Kasumi-1 (cell line): ENCODE measurements around the gene GNPTAB.
A peak's percentile ranks its signal among the peaks of the same experiment; 100 is the strongest.
"Not testable (repeated sequence)": the region's sequence is repeated elsewhere in the genome, so short reads cannot be mapped to it uniquely, and the experiment has no call there.

ENCODE experiments used
- DNase-seq, 2 experiments: peaks; one replicate each; lab custom pipeline; 2025; lab: John Stamatoyannopoulos, UW

The GNPTAB gene

DNA sequence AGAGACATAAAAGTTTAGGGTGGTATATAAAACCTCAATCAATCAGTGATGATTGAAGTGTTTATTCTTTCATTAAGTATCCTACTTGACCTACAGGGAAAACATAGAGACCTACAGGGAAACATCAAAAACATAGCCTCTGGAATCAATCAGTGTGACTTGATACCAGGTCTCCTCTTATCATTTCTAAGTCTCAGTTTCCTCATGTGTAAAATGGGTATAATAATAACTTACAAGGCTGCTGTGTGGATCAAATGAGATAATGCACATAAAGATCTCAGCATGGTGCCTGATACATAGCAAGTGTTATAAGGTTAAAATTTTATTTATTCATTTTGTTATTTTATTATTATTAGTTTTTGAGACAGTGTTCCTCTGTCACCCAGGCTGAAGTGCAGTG, 22.2 kb upstream of the GNPTAB start:
- no peak for DNase-seq

DNA sequence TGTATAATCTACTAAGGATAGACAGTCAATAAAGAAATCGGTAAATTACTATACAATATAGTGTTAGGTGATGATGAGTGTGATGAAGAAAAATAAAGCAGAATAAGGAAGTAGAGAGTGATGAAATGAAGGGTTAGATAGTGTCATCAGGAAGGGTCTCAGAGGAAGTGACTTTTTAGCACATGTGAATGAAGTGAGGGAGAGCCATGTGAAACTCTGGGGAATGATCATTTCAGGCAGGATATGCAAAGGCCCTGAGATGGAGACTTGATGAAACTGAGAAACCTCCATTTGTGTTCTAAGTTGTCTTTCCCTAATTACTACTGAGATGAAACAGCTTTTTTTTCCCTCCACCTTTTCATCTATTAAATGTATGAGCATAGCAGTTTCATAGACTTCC, 19.4 kb upstream of the GNPTAB start:
- peak; percentile 41 to 45 for DNase-seq

- DNase-seq, result no peak
These were observed 16.6 kb upstream of the GNPTAB start for GRCh38 chr12:101847325-101847724.

DNA sequence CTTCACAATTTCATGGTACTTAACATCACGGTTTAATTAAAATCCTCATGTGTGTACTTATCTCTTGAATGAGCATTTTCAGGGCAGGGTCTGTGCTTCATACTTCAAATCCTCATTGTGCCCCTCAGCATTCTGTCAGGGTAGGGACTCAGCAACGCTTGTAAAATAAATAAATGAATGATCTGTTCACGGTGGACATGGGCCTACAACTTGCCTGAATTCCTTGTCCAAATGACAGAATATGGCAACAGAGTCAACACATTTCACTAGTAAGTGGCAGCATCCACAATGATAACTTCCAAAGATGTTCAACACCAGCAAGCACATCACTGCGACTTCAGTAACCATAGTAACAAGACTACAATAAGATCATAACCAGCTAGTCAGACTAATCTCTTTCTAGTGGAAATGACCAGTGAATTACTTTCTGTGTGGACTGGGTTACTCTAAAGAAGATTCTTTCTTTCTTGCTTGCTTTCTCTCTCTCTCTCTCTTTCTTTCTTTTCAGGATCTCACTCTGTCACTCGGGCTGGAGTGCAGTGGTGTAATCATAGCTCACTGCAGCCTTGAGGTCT, 14.5 kb upstream of the GNPTAB start:
- DNase-seq, result no peak

DNA sequence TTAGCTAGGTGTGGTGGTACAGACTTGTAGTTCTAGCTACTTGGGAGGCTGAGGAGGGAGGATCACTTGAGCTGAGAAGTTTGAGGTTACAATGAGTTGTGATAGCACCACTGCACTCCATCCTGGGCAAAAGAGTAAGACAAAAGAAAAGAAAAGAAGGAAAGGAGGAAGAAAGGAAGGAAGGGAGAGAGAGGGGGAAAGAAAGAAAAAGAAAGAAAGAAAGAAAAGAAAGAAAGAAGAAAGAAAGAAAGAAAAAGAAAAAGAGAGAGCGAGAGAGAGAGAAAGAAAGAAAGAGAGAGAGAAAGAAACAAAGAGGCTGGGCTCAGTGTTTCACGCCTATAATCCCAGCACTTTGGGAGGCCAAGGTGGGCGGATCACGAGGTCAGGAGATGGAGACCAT, 10.3 kb upstream of the GNPTAB start:
- DNase-seq, result no peak

DNA sequence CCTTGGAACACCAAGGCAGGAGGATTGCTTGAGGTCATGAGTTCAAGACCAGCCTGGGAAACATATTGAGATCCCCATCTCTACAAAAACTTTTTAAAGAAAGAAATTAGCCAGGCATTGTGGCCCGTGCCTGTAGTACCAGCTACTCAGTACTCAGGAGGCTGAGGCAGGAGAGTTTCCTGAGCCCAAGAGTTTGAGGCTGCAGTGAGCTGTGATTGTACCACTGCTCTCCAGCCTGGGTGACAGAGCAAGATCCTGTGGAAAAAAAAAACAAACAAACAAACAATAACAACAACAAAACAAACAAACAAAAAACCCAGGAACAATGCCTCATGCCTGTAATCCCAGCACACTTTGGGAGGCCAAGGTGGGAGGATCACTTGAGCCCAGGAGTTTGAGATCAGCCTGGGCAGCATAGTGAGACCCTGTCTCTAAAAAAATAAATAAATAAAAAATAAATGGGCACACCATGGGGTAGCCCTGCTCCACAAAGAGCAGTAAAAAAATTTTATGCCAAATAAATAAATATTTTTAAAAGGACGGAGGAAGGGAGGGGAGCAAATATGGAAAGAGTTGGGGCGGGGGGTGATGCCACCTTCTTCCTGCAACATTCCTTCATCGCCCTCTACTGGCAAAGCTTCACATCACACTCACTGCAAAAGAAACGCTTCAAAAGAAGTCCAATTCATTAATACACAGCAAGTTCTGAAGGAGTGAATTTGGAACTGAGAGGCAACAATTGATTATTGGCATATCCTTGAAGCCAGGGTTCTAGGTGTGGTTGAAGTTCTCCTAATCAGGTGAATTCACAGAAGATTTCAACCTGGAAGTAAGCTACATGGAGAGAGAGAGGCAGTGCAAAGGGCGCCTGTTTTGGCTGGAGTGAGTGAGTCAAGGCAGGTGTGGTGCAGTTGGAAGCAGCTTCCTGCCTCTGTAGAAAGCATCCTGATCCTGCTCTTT, 8.8 kb upstream of the GNPTAB start:
- DNase-seq, result peak; percentile 71 to 74

DNA sequence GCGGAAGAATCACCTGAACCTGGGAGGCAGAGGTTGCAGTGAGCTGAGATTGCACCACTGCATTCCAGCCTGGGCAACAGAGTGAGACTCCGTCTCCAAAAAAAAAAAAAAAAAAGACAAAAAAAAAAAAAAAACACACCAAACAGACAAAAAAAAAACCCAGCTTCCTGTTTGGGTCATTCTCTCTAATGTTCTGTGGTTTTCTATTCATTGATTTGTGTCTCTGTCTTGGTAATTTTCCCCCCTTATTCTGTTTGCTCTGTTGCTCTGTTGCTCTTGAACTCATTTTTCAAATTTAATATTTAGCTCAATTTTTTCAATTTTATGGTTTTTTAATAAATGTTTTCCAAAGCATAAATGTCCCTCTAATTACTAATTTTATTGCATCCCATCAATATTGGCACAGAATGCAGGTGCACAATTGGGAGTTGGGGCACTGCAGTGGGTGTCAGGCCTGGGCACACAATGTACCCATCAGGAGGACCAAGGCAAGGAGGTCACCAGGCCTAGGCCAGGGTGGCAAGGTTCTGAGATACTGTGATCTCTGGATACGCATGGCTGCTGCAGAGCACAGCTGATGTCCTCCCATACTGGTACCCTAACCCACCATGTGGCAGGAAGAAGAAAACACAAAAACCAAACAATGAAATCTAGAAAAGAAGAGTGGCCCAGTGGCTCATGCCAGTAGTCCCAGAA, 8.0 kb upstream of the GNPTAB start:
- DNase-seq, result peak in 1 of 2 experiments; percentile 8

DNA sequence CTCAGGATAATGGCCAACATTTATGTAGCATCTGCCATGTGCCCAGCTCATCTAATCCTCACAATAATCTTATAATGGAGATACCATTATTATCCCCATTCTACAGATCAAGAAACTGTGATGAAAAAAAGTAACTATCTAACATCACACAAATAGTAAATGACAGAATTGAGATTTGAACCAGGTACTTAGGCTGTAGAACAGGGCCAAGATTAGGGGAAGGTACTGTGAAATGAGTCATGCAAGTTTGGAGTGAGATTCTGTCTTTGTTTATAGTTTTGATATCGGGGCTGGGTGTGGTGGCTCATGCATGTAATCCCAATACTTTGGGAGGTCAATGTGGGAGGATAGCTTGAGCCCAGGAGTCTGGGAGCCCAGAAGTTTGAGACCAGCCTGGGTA, 1.3 kb upstream of the GNPTAB start:
- DNase-seq, result no peak

DNA sequence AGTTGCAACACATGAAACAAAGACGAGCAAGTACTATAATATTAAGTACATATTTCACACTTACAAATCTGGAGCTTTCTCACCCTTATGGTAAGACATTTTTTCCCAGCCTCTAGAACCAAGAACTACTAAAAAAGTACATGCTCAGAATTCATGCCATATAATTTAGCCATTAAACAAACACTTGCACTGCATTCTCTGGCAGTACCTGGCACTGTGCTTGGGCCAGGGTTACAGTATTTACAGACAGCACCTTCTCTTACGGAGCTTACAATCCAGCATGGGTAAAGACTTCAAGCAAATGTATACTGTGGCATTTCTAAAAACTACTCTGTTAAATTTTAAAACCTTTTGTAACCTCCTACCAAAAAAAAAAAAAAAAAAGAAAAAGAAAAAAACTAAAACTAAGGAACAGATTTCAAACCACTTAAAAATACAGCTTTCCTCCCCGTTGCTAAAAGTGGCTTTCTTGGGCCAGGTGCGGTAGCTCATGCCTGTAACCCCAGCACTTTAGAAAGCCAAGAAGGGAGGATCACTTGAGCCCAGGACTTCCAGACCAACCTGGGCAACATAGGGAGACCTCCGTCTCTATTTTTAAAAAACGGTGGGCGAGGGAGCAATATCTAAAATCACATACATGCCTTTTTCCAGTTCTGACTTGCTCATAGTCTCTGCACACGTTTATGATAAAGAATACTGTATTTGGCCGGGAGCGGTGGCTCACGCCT, 956 bp downstream of the GNPTAB start:
- DNase-seq, result peak; percentile 41 to 56

DNA sequence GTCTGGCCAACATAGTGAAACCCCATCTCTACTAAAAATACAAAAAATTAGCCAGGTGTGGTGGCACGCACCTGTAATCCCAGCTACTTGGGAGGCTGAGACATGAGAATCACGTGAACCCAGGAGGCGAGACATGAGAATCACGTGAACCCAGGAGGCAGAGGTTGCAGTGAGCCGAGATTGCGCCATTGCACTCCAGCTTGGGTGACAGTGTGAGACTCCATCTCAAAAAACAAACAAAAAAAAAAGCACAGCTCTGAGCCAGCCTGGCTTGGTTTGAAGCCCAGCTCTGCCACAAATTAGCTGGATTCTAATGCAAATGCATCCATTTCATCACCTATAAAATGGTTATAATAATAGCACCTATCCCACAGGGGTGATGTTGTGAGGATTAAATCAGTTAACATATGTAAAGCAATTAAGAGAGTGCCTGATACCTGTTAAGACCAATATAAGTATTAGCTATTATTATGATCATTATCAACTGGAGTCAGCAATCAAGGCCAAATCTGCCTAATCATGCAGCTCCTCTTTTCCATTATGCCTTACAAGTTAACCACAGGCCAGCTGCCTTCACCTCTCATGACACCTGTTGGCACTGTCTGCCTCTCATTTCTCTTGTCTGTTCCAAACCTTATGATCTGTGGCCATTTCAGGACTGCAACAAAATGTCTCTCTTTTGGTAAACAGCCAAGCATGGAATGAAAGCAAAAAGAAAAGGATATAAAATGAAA, 2.1 kb downstream of the GNPTAB start:
- DNase-seq, result no peak

DNA sequence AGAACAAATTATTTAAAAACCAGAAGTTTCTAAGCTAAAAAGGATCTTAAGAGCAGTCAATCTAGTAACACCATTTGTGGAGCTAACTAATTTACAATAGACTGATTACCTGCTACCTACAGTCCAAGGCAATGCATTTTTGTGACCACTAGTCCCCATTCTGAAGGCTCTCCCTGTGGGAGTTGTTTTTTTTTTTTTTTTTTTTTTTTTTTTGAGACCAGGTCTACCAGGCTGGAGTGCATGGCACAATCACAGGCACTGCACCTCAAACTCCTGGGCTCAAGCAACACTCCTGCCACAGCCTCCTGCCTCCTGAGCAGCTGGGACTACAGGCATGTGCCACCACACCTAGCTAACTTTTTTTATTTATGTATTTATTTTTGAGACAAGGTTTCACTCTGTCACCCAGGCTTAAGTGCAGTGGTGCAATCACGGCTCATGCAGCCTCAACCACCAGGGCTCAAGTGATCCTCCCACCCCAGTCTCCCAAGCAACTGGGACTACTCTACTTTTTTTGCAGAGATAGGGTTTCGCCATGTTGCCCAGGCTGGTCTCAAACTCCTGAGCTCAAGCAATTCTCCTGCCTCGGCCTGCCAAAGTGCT, 3.9 kb downstream of the GNPTAB start:
- DNase-seq, result peak; percentile 24 to 27

GRCh38 chr12:101824831-101825230, 5.9 kb downstream of the GNPTAB start:
- no peak for DNase-seq

DNA sequence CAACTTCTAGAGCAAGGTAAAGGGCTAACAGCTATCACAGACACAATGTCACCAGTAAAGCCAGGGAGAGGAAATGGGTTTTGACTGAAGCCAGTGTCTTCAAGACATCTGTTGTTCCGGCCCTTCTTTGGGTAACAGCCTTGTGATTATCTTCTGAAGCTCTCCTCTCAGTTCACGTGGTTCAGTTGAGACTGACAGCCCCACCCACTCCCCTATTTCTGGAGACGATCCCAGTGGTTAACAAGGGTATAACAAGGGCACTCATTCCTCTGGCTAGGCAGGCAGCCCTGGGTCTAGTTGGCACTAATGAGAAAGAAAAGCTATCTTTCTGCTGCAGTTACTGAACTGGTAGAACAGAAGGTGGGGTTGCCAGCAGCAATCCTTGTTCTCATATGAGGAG, 6.9 kb downstream of the GNPTAB start:
- DNase-seq, result peak; percentile 99

DNA sequence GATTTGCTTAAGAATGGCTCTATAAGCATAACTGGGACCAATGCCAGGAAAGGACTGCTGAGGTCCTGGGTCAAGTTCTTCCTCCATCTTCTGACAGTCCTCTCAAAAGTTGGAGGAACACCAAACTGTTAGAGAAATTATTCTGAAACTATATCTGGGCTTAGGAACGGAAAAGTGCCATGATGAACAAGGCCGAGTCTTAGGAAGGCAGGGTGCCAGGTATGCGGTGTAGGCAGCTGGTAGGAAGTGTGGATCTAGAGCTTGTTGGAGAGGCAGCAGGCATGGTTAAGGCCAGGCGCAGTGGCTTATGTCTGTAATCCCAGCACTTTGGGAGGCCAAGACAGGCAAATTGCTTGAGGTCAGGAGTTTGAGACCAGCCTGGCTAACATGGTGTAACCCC, 7.7 kb downstream of the GNPTAB start:
- no peak for DNase-seq

DNA sequence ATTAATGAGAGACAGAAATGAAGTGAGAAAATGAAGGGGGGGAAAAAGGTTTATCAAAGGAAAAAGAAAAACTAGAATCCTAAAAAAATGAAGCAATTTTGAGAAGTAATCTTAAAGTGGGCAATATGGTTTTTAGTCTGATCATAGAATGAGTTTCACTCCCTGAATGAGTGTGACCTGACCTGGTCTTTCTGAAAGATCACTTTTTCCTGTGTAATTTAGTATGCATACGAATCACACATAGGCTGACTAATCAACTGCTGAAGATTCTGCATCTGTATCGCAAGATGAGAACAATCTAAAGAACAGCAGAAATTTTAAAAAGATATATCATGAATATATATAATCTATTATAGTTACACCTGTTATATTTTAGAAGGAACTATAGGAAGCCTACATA, 11.3 kb downstream of the GNPTAB start:
- DNase-seq, result no peak

GRCh38 chr12:101818689-101819088, 12.1 kb downstream of the GNPTAB start:
- not testable (repeated sequence) for DNase-seq

DNA sequence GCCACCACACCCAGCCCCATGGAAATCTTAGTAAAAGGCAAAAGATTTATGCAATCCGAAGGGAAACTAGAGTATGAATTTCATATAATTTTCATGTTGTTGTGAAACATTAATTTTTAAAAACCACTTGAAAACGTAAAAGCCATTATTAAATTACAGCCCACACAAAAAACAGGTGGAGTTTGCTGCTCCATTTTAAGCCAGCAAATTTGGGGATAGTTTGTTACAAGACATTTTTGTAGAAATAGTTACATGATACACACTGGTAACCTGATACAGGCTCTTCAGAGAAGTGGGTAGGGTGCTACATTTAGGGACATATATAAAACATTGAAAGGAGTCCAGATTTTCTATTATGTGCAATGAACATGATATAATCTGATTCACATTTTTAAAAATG, 17.6 kb downstream of the GNPTAB start:
- DNase-seq, result no peak

DNA sequence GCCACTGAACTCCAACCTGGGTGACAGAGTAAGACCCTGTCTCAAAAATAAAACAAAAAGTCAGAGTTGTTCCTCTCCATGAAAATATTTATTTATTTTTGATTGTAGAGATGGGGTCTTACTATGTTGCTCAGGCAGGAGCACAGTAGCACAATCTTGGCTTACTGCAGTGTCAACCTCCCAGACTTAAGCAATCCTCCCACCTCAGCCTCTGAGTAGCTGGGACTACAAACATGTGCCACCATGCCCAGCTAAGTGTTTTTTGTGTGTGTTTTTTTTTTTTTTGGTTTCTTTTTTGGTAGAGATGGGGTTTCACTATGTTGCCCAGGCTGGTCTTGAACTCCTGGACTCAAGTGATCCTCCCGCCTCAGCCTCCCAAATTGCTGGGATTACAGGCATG, 18.0 kb downstream of the GNPTAB start:
- not testable (repeated sequence) for DNase-seq

DNA sequence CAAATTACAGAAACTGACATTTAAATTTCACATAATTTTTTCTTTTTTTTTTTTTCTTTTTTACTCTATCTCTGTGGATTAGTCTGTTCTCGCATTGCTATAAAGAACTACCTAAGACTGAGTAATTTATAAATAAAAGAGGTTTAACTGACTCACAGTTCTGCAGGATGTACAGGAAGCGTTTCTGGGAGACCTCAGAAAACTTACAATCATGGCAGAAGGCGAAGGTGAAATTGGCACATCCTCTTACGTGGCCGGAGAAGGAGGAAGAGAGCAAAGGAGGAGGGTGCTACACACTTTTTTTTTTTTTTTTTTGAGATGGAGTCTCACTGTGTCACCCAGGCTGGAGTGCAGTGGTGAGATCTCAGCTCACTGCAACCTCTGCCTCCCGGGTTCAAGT, 19.4 kb downstream of the GNPTAB start:
- DNase-seq, result peak in 1 of 2 experiments; percentile 25

- DNase-seq, result no peak
These were observed 21.6 kb downstream of the GNPTAB start for GRCh38 chr12:101809208-101809607.

GRCh38 chr12:101806265-101806664, 24.5 kb downstream of the GNPTAB start:
- DNase-seq, result no peak
